Right atrium auricular region (tissue), 2 donors: ENCODE measurements around the gene CELSR1. TPM values are rescaled to one million over a fixed set of nuclear protein-coding genes. Genes with fewer than 3 reads are reported as not detected.

Experiments used
- DNase-seq: peaks from one replicate; pipeline ENCODE4 v3.0.0-alpha.2; 2019; ENCODE audit warnings: low spot score
- H3K27ac ChIP-seq, 2 donors: fragments of 200-600 bp; sonication (generic); 1 replicate in 1 of 2; 2 replicates in 1 of 2; pipeline ENCODE4 v1.5.1; 2016 to 2019
- H3K27me3 ChIP-seq, 2 donors: fragments of 200-600 bp; sonication (generic); one replicate each; pipeline versions ENCODE4 v1.5.1 to v1.6.0; 2017 to 2019
- H3K36me3 ChIP-seq: fragments of 200-600 bp; sonication (generic); one replicate; pipeline ENCODE4 v1.5.1; 2016
- H3K4me1 ChIP-seq, 2 donors: fragments of 200-600 bp; sonication (generic); one replicate each; pipeline versions ENCODE4 v1.5.1 to v1.6.0; 2017 to 2019
- H3K4me3 ChIP-seq, 2 donors: fragments of 200-600 bp; sonication (generic); 1 replicate in 1 of 2; 2 replicates in 1 of 2; pipeline ENCODE4 v1.5.1; 2017 to 2019; ENCODE audit warnings: mild to moderate bottlenecking in 1 of 2, moderate library complexity in 1 of 2
- H3K9me3 ChIP-seq, 2 donors: fragments of 200-600 bp; sonication (generic); one replicate each; pipeline ENCODE4 v1.5.1; 2019
- total RNA-seq, 2 donors: library from RNA; depleted of rRNA; stranded (reverse); fragments of >200 nt; gene quantifications; one replicate each; pipeline ENCODE4 v1.1.0, GENCODE V29; 2016
- TF ChIP-seq, protein P1 (sequence below), 2 donors: fragments of 200-600 bp; sonication (generic); IDR thresholded peaks; one replicate each; pipeline ENCODE4 v1.5.1; 2019; ENCODE audit warnings: antibody characterized with exemption in 2 of 2

The CELSR1 gene
- total RNA-seq, 2 donors from 2014 or later, result 7.1 to 9.6 TPM

GRCh38 chr22:46512039-46512370 lies 25.4 kb downstream of the CELSR1 start:
- Histone ChIP-seq H3K9me3 (no peaks in the 10 kb centered on the region), H3K27me3 (no peaks in the 10 kb centered on the region), H3K36me3 (no peaks in the 10 kb centered on the region), H3K4me3 (no peak overlapping the region), H3K27ac (no peak overlapping the region), H3K4me1 (no peaks in the 10 kb centered on the region)
- DNase-seq, result no peak
- TF ChIP-seq, protein P1, sequence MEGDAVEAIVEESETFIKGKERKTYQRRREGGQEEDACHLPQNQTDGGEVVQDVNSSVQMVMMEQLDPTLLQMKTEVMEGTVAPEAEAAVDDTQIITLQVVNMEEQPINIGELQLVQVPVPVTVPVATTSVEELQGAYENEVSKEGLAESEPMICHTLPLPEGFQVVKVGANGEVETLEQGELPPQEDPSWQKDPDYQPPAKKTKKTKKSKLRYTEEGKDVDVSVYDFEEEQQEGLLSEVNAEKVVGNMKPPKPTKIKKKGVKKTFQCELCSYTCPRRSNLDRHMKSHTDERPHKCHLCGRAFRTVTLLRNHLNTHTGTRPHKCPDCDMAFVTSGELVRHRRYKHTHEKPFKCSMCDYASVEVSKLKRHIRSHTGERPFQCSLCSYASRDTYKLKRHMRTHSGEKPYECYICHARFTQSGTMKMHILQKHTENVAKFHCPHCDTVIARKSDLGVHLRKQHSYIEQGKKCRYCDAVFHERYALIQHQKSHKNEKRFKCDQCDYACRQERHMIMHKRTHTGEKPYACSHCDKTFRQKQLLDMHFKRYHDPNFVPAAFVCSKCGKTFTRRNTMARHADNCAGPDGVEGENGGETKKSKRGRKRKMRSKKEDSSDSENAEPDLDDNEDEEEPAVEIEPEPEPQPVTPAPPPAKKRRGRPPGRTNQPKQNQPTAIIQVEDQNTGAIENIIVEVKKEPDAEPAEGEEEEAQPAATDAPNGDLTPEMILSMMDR (IDR thresholded peaks at IDR 0.05), result no peak

- no peaks in the 10 kb centered on the region for H3K27me3 ChIP-seq
- H3K27ac ChIP-seq, result no peak overlapping the region
- no peak overlapping the region for H3K4me3 ChIP-seq
- H3K9me3 ChIP-seq, result no peaks in the 10 kb centered on the region
- DNase-seq, result no peak
- H3K4me1 ChIP-seq, result no peaks in the 10 kb centered on the region
- TF ChIP-seq, protein P1 (IDR thresholded peaks at IDR 0.05), result no peak
- H3K36me3 ChIP-seq, result no peaks in the 10 kb centered on the region
These were observed 26.0 kb downstream of the CELSR1 start for GRCh38 chr22:46511151-46512038.

GRCh38 chr22:46509416-46510089 lies 27.9 kb downstream of the CELSR1 start:
- Histone ChIP-seq H3K9me3 (no peaks in the 10 kb centered on the region), H3K4me1 (no peaks in the 10 kb centered on the region), H3K4me3 (no peak overlapping the region), H3K36me3 (no peaks in the 10 kb centered on the region), H3K27ac (no peak overlapping the region), H3K27me3 (no peaks in the 10 kb centered on the region)
- TF ChIP-seq, protein P1 (IDR thresholded peaks at IDR 0.05), result no peak
- DNase-seq, result no peak

DNA sequence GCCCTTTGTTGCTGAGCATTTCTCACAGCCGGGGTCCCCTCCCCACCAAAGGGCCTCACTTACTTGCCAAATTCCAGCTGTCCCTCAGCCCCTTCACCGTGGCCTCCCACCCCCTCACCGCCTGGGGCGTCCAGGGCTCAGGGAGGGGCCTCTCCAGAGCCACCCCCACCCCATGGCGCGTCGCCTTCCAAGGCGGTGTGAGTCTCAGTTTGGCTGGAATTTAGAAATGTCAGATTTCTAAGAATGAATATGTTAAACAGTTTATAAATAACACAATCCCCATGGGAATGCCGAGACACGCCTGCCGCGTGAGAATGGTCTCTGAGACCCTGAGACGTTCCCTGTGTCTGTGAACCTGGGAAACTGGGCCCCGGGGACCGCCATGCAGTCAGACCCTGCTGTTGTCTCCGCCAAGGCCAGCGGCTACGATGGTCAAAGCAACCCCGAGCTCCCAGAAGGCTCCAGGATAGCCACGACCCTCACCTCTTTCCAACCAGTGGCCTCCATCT lies 28.9 kb downstream of the CELSR1 start:
- TF ChIP-seq, protein P1 (IDR thresholded peaks at IDR 0.05), result no peak
- DNase-seq, result no peak
- no peaks in the 10 kb centered on the region for H3K9me3 ChIP-seq
- H3K36me3 ChIP-seq, result no peaks in the 10 kb centered on the region
- H3K27ac ChIP-seq, result no peak overlapping the region
- H3K4me1 ChIP-seq, result no peaks in the 10 kb centered on the region
- no peak overlapping the region for H3K4me3 ChIP-seq
- H3K27me3 ChIP-seq, result no peaks in the 10 kb centered on the region

GRCh38 chr22:46507451-46508425 lies 29.7 kb downstream of the CELSR1 start:
- Histone ChIP-seq H3K4me3 (no peak overlapping the region), H3K27me3 (no peaks in the 10 kb centered on the region), H3K36me3 (no peaks in the 10 kb centered on the region), H3K4me1 (no peaks in the 10 kb centered on the region), H3K9me3 (no peaks in the 10 kb centered on the region), H3K27ac (no peak overlapping the region)
- DNase-seq, result no peak
- TF ChIP-seq, protein P1 (IDR thresholded peaks at IDR 0.05), result no peak
